Measurements from ENCODE around the gene DLGAP1. TPM values are rescaled to one million over a fixed set of nuclear protein-coding genes. Genes with fewer than 3 reads are reported as not detected.

DLGAP1 gene
- total and polyA plus RNA-seq, 2 of the 13 experiments (the other 11 are each of a cell fraction or from before 2014, with no cell fraction given): 0.01 TPM; not detected in 1

DNA sequence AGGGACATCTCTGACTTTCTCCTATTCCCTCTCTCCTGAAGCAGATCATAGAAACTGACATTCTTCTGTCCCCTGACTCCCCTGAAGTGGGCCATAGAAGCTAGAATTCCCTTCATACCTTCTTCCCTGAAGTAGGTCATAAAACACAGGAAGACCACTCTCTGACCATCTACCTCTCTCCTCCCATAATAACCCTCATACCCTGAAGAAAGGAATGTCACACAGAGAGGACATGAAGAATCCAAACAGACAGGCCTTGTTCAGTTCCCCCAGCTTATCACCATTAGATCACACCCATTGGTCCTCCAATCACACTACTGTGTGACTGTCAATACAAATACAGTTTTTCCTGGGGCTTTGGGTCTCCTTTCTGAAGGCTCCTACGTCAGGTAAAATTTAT, 347.1 kb downstream of the DLGAP1 start (continued):
- TF ChIP-seq, protein P1, sequence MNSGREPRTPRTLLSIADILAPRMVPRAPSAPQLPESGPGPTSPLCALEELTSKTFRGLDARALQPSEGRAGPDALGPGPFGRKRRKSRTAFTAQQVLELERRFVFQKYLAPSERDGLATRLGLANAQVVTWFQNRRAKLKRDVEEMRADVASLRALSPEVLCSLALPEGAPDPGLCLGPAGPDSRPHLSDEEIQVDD (CRISPR knock-in tag; IDR thresholded peaks at IDR 0.05; ENCODE audit: borderline replicate concordance): no peak
- TF ChIP-seq MAFK (conservative IDR thresholded peaks at IDR 0.05 in 1 of 2, IDR thresholded peaks at IDR 0.05 in 1 of 2; ENCODE audit: low read length in 2 of 2) (no peak), PCBP1 (IDR thresholded peaks at IDR 0.05; ENCODE audit: borderline replicate concordance, low read depth, low read length) (no peak)

DNA sequence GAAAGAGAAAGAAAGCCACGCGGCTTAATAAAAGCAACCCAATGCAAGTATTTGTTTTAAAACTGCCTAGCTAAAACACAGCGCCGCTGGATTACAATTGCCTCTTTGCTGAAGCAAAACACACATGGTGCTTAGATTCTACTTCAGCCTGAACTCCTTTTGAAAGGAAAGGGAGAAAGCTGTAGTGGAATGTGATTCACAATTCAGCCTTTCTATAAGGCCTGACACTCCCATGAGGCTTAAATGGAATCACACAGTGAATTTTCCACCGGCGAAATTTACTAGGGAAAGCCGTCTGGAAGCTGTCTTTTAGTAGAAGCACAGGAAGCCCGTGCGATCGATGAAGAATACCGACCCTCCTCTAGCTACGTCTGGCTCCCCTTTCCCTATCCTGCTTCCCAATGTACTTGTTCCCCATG, 348.0 kb downstream of the DLGAP1 start:
- no TSS peak for BruUV-seq (replicated peaks)
- Histone ChIP-seq H3K4me2 (ENCODE audit: low read depth, low read length) (no peak overlapping the region), H3K27me3 (ENCODE audit: control insufficient read depth in 1 of 2, insufficient read depth in 2 of 2, low read length in 2 of 2) (no peaks in the 10 kb centered on the region), H3K9ac (ENCODE audit: insufficient read depth, low read depth, low read length) (no peak overlapping the region), H4K20me1 (ENCODE audit: insufficient read depth, low read length) (no peaks in the 10 kb centered on the region), H3K4me3 (replicated peaks in 1 of 3; ENCODE audit: insufficient read depth in 1 of 3, low read depth in 2 of 3, low read length in 3 of 3) (no peak overlapping the region), H3K79me2 (ENCODE audit: insufficient read depth, low read length) (no peaks in the 10 kb centered on the region), H3K27ac (ENCODE audit: extremely low read length, insufficient read depth, low read length) (no peak overlapping the region), H3K36me3 (replicated peaks in 1 of 2; ENCODE audit: control insufficient read depth in 1 of 2, insufficient read depth in 2 of 2, low read length in 2 of 2) (no peaks in the 10 kb centered on the region), H3K9me3 (ENCODE audit: low read length) (no peaks in the 10 kb centered on the region), H3K4me1 (ENCODE audit: insufficient read depth, low read length) (no peaks in the 10 kb centered on the region), H2AFZ (ENCODE audit: low read length) (no peak overlapping the region)
- intact Hi-C loops (cut with micrococcal nuclease; ENCODE audit: unreplicated experiment): no loop called here
- in situ Hi-C loops (cut with HindIII; ENCODE audit: extremely low pct_ligation_motif_present, low pct_unique_long_range_greater_than_20kb): loop anchor here (5.0 kb wide), 1 partner anchor 950 kb away; no protein-coding TSS in a partner anchor
- ChIA-PET POLR2A (no interaction called here), CTCF (ENCODE audit: low intra/inter-chr PET ratio, low total read pairs) (interaction anchor here (0.9 to 1.7 kb wide), 2 partner anchors 916 to 950 kb away, joined by 3 to 15 read pairs; no protein-coding TSS in a partner anchor)
- 42% methylated on average over 12 of the region's 12 CpGs for WGBS (ENCODE audit: low lambda C conversion rate)
- FAIRE-seq: no peak
- no peak for DNase-seq (ENCODE audit: low spot score)
- no peak for ATAC-seq
- TF ChIP-seq ZNF772 (CRISPR knock-in tag; IDR thresholded peaks at IDR 0.05) (no peak), ZNF816 (CRISPR knock-in tag; IDR thresholded peaks at IDR 0.05; ENCODE audit: borderline replicate concordance) (no peak), ZNF253 (CRISPR knock-in tag; IDR thresholded peaks at IDR 0.05; ENCODE audit: borderline replicate concordance) (no peak), SMYD3 (CRISPR knock-in tag; IDR thresholded peaks at IDR 0.05) (no peak), ZNF782 (CRISPR knock-in tag; IDR thresholded peaks at IDR 0.05; ENCODE audit: borderline replicate concordance) (no peak), ARHGAP35 (CRISPR knock-in tag; IDR thresholded peaks at IDR 0.05; ENCODE audit: borderline replicate concordance) (no peak), IKZF1 (IDR thresholded peaks at IDR 0.05) (no peak), ZNF484 (CRISPR knock-in tag; IDR thresholded peaks at IDR 0.05; ENCODE audit: borderline replicate concordance, low read depth) (no peak), SMAD3 (CRISPR knock-in tag; IDR thresholded peaks at IDR 0.05) (no peak), GABPB1 (CRISPR knock-in tag; IDR thresholded peaks at IDR 0.05) (no peak), ZNF891 (CRISPR knock-in tag; IDR thresholded peaks at IDR 0.05) (no peak)
- TF ChIP-seq, protein P2, sequence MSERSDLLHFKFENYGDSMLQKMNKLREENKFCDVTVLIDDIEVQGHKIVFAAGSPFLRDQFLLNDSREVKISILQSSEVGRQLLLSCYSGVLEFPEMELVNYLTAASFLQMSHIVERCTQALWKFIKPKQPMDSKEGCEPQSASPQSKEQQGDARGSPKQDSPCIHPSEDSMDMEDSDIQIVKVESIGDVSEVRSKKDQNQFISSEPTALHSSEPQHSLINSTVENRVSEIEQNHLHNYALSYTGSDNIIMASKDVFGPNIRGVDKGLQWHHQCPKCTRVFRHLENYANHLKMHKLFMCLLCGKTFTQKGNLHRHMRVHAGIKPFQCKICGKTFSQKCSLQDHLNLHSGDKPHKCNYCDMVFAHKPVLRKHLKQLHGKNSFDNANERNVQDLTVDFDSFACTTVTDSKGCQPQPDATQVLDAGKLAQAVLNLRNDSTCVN (CRISPR knock-in tag; IDR thresholded peaks at IDR 0.05; ENCODE audit: borderline replicate concordance): no peak
- TF ChIP-seq, protein P3, sequence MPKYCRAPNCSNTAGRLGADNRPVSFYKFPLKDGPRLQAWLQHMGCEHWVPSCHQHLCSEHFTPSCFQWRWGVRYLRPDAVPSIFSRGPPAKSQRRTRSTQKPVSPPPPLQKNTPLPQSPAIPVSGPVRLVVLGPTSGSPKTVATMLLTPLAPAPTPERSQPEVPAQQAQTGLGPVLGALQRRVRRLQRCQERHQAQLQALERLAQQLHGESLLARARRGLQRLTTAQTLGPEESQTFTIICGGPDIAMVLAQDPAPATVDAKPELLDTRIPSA (CRISPR knock-in tag; IDR thresholded peaks at IDR 0.05; ENCODE audit: borderline replicate concordance): no peak
- TF ChIP-seq, protein P4, sequence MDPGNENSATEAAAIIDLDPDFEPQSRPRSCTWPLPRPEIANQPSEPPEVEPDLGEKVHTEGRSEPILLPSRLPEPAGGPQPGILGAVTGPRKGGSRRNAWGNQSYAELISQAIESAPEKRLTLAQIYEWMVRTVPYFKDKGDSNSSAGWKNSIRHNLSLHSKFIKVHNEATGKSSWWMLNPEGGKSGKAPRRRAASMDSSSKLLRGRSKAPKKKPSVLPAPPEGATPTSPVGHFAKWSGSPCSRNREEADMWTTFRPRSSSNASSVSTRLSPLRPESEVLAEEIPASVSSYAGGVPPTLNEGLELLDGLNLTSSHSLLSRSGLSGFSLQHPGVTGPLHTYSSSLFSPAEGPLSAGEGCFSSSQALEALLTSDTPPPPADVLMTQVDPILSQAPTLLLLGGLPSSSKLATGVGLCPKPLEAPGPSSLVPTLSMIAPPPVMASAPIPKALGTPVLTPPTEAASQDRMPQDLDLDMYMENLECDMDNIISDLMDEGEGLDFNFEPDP (CRISPR knock-in tag; conservative IDR thresholded peaks at IDR 0.05): no peak
- TF ChIP-seq, protein P5, sequence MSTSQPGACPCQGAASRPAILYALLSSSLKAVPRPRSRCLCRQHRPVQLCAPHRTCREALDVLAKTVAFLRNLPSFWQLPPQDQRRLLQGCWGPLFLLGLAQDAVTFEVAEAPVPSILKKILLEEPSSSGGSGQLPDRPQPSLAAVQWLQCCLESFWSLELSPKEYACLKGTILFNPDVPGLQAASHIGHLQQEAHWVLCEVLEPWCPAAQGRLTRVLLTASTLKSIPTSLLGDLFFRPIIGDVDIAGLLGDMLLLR (CRISPR knock-in tag; IDR thresholded peaks at IDR 0.05): no peak

Data from HepG2 (cell line).